ENCODE data around the gene CCDC88C.
"Not testable (repeated sequence)": the region's sequence is repeated elsewhere in the genome, so short reads cannot be mapped to it uniquely, and the experiment has no call there.

The CCDC88C gene

GRCh38 chr14:91264151-91265150 lies 153.2 kb downstream of the CCDC88C start:
- no peak for DNase-seq

DNA sequence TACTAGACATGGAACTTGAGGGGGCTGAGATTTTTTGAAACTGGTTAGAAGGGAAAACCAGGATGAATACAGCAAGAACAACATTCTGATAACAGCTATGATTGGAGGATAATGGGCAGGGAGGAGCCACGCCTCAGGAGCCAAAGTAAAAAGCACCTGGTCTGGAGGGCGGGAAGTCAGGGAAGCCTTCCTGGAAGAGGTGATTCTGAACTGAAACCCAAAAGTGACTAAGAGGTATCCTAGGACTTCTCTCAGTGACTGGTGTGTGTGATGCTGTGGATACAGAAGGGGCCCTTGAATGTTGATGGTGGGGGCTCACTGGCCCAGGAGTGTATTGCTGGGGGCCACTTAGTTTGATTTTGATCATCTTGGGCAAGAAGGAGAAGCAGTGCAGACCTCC lies 154.3 kb downstream of the CCDC88C start:
- DNase-seq: no peak

DNA sequence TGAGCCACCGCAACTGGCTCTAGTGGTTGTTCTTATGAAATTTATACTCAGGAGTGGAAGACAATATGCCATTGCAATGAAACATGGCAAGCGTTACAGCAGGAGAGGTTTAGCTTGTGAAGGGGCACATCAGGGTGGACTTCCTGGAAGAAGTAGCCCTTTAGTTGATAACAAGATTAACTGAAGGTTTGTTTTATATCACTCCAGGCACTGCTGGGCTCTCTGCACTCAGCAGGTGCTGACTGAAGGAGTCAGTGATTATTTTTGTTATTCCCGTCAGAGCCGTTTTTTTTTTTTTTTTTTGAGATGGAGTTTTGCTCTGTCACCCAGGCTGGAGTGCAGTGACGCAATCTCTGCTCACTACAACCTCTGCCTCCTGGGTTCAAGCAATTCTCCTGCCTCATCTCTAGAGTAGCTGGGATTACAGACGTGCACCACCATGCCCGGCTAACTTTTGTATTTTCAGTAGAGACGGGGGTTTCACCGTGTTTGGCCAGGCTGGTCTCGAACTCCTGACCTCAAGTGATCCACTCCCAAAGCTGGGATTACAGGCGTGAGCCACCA lies 155.6 kb downstream of the CCDC88C start:
- no peak for DNase-seq

- no peak for DNase-seq
Observed at GRCh38 chr14:91261115-91261514, 156.5 kb downstream of the CCDC88C start.

DNA sequence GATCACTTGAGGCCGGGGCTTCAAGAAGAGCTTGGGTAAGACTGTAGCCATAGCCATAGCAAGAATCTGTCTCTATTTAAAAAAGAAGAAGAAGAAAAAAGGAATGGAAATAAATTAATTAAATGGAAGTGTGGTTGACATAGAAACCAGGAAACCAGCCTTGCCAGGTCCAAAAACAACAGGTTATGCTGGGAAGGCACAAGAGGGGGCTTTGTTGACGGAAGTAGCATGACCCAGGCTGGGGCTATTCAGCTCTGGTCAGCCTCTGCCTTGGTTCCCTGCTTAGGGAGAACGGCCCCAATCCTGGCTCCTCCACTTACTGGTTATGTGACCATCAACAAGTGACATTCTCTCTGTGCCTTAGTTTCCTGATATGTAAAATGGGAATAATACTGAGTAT lies 158.7 kb downstream of the CCDC88C start:
- DNase-seq: no peak

DNA sequence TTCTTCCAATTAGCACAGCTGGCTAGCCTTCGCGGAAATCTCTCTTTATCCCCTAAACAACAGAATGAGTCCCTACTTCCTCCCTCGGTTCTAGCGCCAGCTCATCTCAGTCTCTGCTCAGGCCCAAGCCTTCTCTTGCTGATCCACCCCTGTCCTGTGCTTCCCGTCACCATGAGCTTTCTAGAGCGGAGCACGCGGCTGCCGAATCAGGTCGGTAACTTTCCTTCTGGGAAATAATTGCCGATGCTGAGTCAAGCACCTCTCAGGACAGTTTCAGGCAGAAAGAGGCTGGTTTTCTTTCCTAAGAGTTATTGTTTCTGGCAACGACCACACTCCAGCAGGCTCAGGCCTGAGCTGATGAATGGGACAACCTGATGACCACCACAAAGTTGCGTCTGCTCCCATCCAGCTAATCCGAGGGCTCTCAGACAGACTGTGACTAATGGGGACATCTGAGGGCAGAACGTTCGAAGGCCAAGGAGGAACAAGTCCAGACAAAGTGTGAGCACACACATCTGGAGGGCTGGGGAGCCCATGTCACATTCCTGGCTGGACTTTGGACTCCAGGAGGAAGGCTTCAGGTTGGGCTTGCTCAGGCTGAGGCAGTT lies 159.5 kb downstream of the CCDC88C start:
- no peak for DNase-seq

DNA sequence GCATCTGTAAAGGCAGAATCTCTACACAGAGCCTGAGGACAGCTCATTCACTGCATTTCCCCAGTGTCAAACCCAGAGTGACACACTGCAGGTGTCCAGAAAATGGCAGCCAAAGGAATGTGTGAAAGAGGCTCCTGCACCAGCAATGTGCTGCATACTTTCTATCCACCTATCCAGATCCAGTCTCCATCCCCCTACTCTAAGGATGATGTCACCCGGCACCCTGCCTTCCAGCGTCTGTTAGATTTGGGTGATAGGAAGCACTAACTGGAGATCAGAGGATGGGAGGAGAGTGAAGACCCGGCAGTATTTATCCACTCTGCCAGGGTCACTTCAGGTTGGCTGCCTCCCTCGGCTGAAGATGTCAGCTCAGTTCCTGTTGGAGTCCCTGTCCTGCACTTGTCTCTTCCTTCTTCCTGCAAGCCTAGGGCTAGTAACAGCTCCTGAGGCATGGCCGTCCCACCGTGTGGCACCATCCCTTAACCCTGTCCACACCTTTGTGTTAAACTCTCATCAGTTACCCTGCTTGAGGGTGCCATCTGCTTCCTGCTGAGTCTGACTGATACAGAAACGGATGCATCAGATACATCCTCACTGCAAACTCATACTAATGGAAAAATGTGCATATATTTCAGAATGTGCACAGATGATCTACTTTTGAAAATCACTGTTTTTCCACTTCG lies 160.2 kb downstream of the CCDC88C start:
- no peak for DNase-seq

GRCh38 chr14:91256661-91257060 lies 161.0 kb downstream of the CCDC88C start:
- DNase-seq: no peak

DNA sequence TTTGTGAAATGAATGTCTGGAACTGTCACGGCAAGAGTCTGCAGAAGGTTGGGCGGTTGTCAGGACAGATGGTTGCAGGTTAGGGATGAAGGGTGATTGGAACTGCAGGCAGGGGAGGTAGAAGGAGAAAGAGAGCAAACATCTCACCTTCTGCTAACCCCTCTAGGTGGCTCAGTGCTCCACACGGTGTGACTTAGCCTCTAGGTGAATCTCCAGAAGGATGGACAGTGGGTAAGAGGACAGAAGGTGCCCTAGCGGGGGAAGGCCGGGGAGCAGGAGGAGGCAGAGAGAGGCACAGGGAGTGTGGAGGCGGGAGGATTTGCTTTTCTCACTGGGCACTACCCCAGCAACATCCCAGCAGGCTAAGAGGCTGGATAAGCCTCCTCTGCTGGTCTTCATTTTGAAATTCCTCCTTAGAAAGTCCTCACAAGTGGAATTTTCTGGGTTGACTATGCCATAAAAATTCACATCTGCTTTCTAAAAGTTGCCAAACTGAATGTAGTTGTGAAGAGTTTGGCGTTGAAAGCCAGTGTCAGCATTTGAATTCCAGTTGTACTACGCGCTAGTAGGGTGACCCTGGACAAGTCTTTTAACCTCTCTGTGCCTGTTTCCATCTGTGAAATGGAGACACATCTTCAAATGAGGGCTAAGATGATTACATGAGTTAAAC lies 162.5 kb downstream of the CCDC88C start:
- DNase-seq: no peak

GRCh38 chr14:91254461-91254860 lies 163.2 kb downstream of the CCDC88C start:
- DNase-seq: no peak

GRCh38 chr14:91253795-91254323 lies 163.8 kb downstream of the CCDC88C start:
- no peak for DNase-seq

- DNase-seq: no peak
Observed at GRCh38 chr14:91252871-91253794, 164.5 kb downstream of the CCDC88C start.

GRCh38 chr14:91250912-91251311 lies 166.7 kb downstream of the CCDC88C start:
- peak; percentile 22 for DNase-seq

GRCh38 chr14:91249841-91250616 lies 167.6 kb downstream of the CCDC88C start:
- no peak for DNase-seq

GRCh38 chr14:91246051-91246852 lies 171.4 kb downstream of the CCDC88C start:
- no peak for DNase-seq

DNA sequence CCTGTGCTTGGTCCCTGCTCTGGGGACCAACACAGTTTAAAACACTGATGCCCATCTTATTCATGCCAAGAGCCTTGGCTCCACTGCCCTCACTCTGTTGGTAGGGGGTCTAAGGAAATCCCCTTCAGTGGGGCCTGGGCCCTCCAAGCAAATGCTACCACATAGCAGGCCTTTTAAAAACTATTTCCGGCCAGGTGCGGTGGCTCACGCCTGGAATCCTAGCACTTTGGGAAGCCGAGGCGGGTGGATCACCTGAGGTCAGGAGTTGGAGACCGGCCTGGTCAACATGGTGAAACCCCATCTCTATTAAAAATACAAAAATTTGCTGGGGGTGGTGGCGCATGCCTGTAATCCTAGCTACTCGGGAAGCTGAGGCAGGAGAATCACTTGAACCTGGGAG lies 172.0 kb downstream of the CCDC88C start:
- DNase-seq: not testable (repeated sequence)

GRCh38 chr14:91245029-91245428 lies 172.6 kb downstream of the CCDC88C start:
- DNase-seq: no peak

DNA sequence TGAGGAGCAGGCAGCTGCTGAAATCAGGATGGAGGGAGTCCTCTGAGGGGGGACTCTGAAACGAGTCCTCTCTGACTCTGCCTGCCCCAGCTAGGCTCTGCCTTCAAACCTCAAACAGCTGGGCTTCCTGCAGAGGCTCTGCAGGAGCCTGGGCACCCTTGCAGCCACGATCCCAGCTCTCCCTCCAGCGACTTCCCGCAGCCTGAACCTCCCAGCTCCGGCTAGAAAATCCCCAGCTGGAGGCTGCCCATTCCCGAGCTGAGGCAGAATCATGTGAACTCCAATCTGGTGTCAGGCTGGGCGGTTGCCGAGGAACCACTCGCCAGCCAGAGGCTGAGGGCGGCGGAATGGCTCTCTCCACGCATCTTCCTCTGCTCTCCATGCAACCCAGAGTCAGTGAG lies 173.1 kb downstream of the CCDC88C start, which contains the start of gene GPR68:
TSS of gene GPR68 (minus strand) at position 204 of the 401 bp plus-strand sequence. CDS start 9,654 bp downstream, outside the sequence.
- DNase-seq: peak; percentile 63

DNA sequence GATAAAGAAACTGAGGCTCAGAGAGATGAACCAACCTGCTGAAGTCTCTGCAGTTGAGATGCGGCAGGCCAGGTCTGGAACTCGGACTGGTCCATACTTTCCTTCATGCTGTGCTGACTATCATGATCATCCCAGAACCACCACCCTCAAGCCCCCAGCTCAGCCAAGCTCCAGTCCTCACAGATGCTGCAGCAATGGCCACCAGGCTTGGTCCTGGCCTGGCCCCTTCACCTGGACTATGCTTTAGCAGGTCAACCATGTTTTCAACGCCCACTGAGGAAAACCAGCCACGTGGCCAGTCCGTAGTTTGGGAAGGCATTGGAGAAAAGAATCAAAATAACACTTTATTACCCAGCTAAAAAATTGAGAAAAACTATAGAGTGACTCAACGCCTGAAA lies 174.5 kb downstream of the CCDC88C start:
- no peak for DNase-seq

Data from fibroblast of skin of back (primary cell).